22Rv1 (cell line): ENCODE results near the gene SCN1B.

ENCODE experiments used
- CTCF ChIP-seq: fragments of 450-650 bp; IDR thresholded peaks from 2 replicates; pipeline ENCODE4 v1.5.1; 2017; ENCODE audit warnings: mild to moderate bottlenecking
- ZFX ChIP-seq: fragments of 450-650 bp; IDR thresholded peaks from 2 replicates; pipeline ENCODE4 v1.6.1; 2017; ENCODE audit warnings: antibody characterized with exemption, borderline replicate concordance

- TF ChIP-seq CTCF = no peak
- no peak for TF ChIP-seq ZFX
These were observed 9.9 kb downstream of the SCN1B start for GRCh38 chr19:35039881-35040825.
